COLO668 (cell line): Measurements from ENCODE around the gene ATAD2B.
A peak's percentile ranks its signal among the peaks of the same experiment; 100 is the strongest.
"Not testable (repeated sequence)": the region's sequence is repeated elsewhere in the genome, so short reads cannot be mapped to it uniquely, and the experiment has no call there.

Source experiments
- DNase-seq: peaks from one replicate; lab custom pipeline; 2025; ENCODE audit not compliant: unreplicated experiment; lab: John Stamatoyannopoulos, UW

Gene ATAD2B

DNA sequence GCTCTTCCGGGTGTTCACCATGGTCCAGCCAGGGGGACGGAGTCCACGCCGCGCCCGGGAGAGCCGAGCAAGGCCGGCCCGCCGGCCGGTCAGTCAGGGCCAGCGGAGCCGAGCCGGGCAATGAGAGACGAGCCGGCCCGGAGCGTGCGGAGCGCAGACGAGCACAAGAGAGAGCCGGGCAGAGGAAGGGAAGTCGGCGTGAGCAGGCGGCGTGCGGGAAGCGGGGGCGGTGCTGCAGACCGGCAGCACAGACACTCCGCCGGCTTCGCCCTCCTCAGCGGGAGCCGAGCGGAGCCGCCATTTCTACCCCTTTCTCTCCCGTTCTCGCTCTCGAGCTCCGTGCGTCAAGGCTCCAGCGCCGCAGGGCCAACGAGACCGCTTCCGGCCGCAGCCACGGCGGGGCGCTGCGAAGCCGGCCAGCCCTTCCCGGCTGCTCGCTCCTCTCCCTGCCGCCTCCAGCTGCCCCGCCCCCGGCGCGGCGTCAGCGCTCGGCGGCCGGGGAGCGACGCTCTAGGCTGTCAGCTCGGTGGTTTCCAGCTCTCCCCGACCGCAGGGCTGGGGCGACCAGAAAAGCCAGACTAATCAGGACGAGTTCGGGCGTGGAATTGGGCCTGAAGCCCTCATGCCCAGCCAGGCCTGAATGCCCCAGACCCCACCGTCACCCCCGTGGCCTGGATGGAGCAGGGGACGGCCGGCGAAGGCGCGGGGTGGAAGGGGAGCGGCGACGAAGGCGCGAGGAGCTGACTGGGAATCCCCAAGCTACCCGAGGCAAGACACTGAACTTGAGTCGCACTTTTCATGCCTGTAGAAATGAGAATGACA lies at the start of gene ATAD2B:
ATAD2B (minus strand) TSS at position 374 of the 822 bp plus-strand sequence; CDS start at position 21, 353 bp downstream.
- peak; percentile 98 for DNase-seq

DNA sequence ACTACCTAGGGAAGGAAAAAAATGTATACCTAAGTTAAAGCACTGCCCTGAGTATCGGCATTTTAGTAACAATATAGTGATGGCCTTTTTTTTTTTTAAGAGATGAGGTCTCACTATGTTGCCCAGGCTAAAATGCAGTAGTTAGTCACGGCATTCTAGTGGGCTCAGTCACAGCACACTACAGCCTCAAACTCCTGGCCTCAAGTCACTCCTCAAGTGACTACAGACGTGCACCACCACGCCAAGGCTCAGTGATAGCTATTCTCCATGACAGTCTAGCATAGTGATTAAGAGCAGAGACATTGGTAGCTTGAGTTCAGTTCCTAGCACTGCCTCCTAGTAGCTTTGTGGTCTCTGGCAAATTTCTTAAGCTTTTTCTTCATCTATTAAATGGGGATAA lies 40.9 kb upstream of the ATAD2B start:
- no peak for DNase-seq

DNA sequence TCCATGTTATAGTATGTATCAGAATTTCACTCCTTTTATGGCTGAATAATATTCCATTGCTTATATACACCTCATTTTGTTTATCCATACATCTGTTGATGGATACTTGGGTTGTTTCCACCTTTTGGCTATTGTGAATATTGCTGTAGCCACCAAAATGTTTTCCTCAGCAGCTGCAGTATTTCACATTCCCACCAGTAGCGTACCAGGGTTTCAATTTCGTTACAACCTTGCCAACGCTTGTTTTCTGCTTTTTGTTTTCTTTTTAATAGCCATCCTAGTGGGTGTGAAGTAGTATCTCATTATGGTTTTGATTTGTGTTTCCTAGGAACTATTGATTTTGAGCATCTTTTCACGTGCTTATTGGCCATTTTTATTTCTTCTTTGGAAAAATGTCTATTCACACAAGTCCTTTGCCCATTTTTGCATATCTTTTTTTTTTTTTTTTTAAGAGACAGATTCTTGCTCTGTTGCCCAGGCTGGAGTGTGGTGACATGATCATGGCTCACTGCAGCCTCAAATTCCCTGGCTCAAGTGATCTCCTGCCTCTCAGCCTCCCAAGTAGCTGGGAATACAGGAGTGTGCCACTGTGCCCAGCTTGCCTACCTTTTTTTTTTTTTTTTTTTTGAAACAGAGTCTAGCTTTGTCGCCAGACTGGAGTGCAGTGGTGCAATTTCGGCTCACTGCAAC lies 27.5 kb upstream of the ATAD2B start:
- DNase-seq = no peak

DNA sequence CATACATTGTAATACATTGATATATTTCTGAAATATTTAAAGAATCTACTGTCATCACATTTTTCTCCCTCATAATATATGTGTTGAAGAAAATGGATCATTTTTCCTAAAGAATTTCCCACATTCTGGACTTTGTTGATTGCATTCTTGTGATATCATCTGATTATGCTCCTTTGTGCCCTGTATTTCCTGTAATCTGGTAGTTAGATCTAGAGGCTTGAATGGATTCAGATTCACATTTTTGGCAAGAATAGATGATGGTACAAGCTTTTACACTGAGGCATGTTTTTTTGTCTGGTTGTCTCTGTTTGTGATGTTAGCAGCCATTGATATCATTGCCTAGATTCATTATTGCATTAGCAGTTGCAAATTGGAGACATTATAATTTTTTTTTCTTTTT lies 26.7 kb upstream of the ATAD2B start:
- no peak for DNase-seq

DNA sequence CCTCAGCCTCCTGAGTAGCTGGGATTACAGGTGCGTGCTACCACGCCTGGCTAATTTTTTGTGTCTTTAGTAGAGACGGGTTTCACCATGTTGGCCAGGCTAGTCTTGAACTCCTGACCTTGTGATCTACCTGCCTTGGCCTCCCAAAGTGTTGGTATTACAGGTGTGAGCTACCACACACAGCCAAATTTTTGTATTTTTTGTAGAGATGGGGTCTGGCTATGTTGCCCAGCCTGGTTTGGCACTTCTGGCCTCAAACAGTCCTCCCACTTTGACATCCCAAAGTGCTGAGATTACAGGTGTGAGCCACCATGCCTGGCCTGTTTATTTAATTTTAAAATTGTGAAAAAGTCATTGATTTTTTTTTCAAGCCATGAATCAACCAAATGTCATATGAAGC lies 25.6 kb upstream of the ATAD2B start:
- DNase-seq = not testable (repeated sequence)

DNA sequence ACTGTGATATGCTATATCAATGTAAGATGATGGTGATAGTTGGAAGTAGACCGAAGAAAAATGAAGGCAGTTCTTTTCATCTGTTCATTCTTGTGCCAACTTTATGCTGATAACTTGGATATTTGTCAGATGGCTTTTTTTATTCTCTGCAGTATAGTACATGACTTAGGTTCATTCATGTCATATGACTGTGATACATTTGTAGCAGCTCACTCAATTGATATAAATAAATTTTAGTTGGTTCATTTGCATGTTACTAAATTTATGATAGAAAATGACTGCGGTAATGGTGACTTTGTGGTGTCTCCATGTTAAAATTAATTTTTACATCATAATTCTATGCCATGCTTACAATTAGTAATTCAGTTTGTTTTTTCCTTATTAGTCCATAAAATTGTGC lies 20.4 kb upstream of the ATAD2B start:
- no peak for DNase-seq

DNA sequence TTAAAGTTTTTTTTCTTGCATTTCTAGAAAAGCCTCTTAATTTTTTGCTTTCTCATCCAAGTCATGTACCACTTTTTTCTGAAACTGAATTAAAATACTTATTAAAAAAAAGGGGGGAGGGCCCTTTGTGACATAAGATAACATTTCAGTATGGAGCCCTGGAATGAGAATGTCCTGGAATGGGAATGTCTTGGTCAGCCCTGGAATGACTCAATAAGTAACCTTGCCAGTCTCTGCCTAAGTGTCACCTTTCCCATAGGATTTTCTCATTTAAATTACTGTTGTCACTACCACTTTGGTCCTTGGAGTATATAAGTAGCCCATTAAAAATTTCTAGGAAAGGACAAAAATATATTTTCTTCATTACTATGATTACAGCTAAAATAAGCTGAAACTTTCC lies 18.1 kb upstream of the ATAD2B start:
- DNase-seq = no peak

DNA sequence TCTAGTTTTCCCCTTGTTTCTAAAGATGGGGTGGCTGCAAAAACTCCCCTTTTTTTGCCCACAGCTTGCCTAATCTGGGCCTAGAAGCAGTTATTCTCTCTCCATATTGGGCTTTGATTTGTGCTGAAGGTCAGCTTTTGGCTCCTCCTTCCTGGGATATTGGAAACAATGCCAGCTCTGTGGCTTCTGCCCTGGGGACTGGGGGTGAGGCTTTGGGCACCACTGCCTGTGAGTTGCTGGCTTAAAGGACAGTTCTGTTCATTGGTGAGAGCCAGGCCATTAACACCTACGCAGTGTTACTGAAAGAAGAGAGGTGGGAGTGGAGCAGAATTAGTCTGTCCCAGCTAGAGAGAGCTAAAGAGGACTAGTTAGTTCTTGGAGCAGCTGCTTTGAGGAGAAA lies 17.6 kb upstream of the ATAD2B start:
- no peak for DNase-seq

DNA sequence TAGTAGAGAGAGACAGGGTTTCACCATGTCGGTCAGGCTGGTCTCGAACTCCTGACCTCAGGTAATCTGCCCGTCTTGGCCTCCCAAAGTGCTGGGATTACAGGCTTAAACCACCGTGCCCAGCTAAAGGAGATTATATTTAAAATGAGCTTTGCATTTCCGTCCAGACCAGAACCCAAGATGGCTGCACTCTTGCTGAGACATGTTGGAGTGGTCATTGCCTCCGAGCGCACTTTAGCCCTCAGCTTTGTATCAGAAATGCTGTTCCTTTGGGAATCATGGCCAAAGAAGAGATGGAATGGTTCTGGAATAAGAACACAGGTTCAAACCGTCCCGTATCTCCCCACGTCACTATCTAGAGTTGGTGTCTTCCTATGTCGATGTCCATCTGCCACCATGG lies 16.7 kb upstream of the ATAD2B start:
- no peak for DNase-seq

DNA sequence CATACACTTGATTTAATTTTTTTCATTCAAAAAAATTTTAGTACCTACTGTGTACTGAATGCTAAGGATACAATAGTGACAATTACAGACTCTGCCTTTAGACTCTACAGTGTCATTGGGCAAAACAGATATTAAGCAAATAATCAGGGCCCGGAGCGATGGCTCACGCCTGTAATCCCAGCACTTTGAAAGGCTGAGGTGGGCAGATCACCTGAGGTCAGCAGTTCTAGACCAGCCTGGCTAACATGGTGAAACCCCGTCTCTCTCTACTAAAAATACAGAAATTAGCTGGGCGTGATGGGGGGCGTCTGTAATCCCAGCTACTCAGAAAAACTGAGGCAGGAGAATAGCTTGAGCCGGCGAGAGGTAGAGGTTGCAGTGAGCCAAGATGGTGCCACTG lies 14.7 kb upstream of the ATAD2B start:
- DNase-seq = no peak

DNA sequence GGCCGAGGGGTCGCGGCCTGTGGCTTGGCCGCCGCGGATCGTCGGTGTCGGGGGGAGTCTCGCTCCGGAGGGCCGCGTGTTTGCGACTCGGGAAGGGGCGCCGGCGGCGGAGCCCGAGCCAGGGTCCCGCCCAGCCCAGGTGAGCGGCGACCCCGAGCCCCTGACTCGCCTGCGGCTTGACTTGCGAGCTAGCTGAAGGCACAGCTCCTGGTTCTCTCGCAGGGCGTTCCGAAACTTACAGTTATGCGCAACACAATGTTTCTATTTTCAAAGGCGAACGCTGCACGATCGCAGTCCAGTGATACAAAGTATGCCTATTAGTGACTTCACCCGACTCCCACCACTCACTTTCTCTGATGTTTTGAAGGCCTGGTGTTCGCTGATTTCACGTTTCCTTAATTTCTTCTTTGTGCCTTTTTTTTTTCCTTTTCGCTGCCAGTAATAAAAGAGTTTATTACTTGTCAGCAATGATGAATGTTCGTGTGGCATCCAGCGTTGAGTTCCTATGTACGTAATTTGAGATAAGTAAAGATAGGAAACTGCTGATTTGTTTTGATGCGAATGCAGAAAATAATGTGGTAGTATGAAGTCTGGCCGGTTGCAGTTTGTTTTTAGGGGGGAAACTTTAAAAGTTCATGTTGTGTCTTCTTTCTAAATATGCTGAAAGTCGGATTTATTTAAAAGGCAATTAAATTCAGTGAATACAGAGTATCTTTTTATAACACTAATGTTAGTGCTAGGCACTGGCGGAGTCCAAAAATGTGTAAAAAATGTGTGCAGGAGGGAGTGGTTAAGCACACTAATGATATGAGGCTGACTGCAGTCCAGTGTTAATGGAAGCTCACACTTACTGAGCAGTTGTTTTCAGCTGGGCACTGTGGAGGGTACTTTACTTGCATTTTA lies 14.0 kb upstream of the ATAD2B start:
- no peak for DNase-seq

DNA sequence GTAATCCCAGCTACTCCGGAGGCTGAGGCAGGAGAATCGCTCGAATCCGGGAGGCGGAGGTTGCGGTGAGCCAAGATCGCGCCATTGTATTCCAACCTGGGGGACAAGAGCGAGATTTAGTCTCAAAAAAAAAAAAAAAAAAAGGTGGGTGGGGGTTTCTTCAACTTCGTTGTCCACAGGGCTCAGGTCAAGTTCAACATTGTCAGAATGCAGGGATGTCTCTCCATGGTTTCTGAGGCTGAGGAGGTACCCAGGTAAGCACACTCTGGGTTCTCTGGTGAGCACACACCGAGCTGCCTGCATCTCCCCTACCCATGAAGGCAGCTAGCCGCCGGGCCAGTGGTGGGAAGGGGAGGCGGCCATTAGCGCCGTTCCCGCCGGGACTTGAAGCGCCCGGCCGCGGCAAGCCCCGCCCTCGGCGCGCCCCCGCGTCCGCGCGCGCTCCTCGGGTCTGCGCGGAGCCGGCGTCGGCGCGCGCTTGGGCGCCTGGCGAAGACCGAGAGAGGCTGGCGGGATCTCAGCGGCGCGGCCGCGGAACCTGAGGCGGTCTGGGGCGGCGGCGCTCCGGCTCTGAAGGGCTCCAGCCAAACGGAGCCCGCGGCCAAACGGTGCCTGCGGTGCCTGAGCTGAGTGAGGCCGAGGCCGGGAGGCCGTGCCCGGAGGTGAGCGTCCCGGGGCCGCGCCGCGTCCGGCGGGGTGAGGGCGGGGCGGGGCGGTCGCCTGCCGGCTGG lies 13.2 kb upstream of the ATAD2B start, which contains the start of gene UBXN2A:
UBXN2A (plus strand) TSS at position 477 of the 731 bp plus-strand sequence. CDS start 17,852 bp downstream, outside the sequence.
- DNase-seq = peak; percentile 94

DNA sequence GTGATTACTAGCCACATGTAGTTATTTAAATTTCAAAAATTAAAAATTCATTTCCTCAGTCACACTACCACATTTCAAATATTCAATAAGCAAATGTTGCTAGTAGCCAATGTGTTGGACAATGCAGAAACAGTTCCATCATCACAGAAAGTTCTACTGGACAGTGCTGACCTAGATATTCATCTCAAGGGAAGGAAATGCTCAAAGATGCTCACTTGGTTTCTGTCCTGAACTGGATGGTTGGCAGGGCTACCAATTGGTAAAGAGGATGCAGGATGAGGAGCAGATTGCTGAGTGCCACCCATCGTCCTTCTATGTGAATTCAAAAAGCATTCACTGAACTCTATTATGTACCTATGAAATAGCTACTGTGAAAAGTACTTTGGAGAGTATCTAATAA lies 7.3 kb upstream of the ATAD2B start:
- DNase-seq = no peak

DNA sequence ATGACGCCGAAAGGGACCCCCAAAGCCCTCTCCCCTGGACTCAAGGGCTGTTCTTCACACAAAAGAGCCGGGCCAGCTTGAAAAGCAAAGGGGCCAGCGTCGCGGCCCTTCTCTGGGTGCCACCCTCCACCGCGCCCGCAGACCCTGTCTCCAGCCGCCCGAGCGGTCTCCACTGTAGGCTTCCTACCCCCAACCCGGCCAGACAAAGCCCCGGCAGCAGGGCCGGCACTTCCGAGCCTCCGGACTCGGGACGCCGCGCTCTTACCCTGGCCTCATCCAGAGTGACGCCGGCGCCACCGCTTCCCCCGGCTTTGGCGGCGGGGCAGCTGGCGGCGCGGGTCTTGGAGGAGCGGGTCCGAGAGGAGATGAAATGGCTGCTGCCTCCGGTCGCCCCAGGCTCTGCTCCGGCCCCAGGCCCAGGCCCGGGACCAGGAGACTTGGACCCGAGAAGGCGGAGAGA lies 603 bp downstream of the ATAD2B start:
- DNase-seq = peak; percentile 66

DNA sequence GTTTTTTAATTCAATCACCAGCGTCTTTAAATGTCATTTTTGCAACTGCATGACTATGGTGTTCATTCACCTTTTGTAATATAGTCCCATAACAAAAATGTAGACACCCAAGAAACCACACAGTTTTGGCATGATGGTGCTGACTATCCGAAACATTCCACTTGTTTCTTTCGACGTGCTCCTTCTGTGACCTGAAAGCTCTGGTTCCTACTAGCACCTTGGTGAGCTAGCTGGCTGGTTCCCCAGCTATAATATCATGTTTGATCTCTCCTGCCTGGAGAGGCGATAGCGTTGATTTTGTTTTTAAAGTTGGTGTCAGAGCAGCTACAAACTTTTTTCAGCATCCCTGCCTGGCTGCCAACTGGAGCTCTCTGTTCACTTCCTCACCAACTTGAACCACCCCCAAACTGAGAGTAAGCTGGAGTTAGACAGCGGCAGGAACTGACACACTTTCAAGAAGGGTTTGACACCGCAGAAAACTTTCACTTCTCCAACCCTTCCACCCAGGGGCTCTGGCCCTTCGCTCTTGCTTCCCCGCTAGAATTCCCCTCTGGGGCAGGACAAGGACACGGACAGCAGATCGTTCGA lies 1.1 kb downstream of the ATAD2B start:
- no peak for DNase-seq

DNA sequence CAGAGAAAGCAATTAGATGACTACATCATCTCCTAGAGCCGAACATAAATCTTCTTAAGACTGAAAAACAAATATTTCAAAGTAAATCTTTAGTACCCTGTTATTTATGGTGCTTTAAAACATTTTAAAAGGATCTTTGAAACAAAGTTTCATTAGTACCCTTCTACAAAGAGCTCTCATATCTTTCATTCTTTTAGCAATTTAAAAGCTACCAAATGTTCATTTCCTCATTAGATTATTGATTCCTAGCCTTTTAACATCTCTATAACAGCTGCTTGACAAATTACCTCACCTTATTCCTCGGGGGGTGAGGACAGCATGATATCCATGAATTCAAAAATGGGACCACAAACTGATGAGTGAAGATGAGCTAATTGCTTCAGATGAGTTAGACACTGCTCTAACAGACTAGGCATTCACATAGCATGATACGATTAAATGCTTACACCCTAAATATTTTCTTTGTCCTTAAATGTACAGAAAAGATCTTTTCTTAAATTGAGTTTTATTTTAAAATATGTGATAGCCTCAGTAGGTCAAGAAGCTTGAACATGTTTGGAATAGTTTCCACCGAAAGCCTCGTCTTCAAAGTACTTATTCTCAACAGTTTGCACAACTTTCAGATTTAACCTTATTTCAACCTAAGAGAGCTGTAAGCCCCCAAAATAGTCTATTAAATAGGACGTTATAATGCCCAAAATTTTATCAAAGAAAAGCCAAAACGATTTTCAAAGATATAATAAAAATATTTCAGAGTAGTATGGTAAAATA lies 2.1 kb downstream of the ATAD2B start:
- DNase-seq = no peak

DNA sequence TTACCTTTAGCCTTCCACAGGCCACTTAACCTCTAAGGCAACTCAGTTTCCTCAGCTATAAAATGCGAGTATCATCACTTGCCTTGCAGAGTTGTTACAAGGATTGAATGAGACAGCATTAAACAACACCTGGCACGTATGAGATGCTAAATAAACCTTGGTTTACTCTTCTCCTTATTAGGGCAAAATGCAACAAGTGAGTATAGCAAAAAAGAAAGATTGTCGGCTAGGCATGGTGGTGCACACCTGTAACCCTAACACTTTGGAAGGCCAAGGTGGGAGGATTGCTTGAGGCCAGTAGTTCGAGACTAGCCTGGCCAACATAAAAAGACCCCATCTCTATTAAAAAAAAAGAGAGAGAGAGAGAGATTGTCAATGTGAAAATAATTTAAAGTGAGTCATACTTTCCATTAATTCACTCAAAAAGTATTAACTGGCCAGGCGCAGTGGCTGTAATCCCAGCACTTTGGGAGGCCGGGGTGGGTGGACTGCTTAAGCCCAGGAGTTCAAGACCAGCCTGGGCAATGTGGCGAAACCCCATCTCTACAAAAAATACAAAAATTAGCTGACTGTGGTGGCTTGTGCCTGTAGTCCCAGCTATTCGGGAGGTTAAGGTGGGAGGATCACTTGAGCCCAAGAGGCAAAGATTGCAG lies 8.0 kb downstream of the ATAD2B start:
- no peak for DNase-seq

DNA sequence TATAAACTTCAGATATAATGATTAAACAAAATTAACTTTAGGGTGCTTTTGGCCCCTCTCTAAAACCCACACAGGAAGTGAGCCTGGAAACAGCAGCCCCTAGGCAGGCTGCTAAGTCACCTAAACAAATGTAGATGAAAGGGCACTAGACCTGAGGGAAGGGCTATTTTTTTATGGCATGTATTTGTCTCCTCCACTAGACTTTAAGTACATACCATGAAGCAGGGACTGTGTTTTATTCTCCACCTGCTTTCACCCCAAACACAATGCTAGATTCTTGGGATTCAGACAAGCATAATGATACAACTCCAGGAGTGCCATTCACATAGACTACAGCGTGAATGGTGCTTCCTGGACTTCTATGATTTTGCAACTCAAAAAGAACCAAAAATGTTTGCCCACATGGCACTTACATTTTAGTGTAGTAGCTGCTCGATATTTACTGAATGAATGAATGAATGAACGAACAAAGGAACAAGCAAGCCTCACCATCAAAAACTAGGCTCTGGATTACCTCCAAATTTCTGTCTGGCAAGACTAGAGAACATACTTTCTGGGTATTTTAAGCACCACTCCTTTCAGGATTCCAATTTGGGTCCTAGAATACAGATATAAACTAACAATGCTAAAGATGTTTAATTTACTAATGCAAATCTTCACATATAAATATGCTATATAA lies 10.1 kb downstream of the ATAD2B start:
- DNase-seq = no peak
